Activated CD8-positive, alpha-beta memory T cell treated with anti-CD3 and anti-CD28 coated beads, Interleukin-2, amount 50 U/mL, for 1 hour (primary cell): Measurements from ENCODE around the gene ERC1.
"Not testable (repeated sequence)": the region's sequence is repeated elsewhere in the genome, so short reads cannot be mapped to it uniquely, and the experiment has no call there.

Experiments used
- DNase-seq: peaks from one replicate; pipeline ENCODE4 v3.0.0-alpha.2; 2020; ENCODE audit errors: extremely low read depth

Gene ERC1

DNA sequence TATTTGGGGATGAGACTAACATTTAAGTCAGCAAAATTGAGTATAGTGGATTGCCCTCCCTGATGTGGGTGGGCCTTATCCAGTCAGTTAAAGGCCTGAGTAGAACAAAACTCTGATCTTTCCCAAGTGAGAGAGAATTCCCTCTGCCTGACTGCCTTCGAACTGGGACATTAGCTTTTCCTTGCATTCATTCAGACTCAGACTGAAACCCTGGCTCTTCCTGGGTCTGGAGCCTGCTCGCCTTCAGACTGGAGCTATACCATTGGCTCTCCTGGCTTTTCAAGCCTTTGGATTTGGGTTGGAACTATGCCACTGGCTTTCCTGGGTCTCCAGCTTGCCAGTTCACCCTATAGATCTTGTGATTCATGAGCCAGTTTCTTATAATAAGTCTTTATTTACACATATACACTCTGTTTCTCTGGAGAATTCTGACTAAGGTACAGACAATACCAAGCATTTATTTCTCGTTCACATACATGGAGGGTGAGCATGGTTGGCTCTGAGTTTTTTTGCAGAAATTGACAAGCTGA is 296.5 kb downstream of the ERC1 start:
- DNase-seq = no peak

DNA sequence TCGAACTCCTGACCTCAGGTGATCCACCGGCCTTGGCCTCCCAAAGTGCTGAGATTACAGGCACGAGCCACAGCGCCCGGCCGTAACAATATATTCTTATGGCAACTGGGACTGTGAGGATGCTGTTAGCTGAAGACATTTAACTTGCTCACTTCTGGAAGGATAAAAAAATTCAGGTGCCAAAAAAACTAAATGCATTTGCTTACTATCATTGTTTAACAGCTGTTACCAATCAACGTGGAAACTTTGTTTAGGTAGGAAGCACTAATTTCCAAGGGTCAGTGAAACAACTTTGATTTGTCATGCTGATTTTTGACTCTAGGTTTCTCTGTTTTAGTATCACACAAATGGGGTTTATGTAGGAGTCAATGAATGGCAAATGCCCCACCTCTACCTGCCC is 297.3 kb downstream of the ERC1 start:
- DNase-seq = no peak

DNA sequence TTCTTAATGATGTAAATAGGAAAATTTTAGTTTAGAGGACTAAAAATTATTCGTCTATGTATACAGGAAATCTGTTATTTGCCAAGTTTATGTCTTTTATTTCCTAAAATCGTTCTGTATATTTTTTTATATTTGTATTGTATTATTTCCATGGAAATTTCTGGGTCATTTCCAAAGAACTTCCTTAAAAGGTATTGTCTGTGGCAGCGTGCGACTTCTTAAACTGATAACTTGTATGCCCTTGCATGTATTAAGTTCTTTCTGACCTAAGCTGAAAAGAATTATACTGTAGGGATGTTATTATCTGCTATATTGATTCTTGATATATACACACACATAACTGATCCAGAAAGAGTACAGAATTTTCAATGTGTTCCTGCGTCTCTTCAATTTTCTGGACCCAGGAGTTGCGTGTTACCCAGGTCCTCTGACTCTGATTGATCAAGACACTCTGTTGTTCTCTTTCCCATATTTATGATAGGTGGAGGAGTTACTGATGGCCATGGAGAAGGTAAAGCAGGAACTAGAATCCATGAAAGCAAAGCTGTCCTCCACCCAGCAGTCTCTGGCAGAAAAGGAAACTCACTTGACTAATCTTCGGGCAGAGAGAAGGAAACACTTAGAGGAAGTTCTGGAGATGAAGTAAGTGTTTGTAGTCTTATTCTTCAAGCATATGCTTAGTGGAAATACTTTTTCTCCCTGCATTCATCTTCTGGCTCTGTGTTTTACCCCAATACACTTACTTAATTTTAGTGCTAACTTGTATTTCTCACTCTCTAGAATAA is 298.5 kb downstream of the ERC1 start:
- DNase-seq = no peak

DNA sequence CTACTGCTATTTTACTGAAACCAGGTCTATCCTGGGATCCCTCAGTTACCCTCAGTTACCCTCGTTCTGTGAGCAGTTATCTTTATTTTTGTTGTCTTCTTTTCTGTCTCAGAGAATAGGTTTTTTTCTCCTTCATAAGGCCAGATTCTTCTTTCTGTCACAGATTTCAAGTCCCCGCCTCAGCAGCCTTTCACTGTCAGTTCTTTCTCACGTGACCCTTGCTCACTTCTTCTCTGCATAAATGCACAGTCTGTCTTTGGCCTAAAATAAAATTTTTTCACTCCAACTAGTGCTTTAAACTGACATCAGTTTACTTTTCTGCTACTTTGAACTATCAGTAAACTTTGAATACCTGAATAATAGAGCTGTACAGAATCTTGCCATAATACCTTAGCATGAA is 299.7 kb downstream of the ERC1 start:
- DNase-seq = no peak

DNA sequence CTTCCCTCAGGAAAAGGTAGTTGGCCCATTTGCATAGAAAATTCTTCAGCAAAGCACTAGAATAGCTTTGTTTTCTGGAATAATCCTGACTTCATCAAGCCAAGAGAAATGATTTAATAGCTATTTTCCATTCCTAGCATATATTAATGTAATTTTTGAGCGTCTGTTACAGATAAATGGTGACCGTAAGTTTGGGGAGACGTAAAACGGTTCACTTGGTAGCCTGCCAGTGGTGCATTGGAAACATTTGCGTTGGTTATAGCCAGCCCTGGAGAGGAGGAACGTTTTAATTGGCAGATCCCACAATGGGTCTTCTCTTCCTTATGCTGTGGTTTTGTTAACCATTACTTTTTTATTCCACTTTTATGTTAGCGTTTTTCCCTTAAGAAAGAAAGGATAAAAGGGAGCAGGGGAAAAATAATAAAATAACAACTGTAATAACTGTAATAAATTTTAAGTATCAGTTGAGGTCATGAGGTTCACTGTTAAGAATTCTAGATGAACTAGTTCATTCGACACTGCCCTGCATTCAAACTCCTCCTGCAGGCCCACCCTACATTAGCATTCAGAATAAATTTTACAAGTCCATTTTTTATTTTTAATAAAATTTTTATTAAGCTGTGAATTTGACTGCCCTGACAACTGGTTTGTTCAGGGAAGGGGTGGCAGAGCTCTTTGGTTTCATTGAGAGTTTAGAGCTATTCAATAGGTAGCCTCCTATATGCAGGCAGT is 300.7 kb downstream of the ERC1 start:
- DNase-seq = no peak

DNA sequence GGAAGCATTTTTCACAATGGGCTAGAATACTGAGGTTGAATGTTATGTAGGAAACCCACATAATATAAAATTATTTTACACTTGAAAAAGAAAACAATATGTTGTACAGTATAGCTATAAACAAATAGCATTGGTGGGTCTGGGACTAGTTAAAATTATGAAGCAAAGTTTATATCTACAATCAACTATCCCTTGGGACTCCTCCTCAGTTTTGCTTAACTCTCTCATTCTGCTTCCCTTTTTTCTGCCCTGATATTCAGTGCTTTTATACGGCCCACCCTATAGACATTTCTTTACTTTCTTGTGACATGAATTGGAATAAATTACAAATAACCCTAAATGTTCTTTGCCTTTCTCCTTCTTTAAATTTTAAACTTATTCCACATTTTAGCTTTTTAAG is 302.9 kb downstream of the ERC1 start:
- DNase-seq = no peak

DNA sequence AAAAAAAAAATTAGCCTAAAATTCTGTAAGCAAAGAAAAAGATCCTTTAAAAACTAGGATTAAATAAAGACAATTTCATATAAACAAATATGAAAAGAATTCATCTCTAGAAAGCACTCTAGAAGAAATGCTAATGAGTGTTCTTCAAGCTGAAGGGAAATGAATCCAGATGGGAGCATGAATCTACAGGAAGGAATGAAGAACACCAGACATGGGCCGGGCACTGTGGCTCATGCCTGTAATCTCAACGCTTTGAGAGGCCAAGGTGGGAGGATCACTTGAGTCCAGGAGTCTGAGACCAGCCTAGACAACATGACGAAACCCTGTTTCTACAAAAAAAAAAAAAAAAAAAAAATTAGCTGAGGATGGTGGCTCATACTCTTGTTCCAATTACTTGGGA is 306.2 kb downstream of the ERC1 start:
- DNase-seq = no peak

DNA sequence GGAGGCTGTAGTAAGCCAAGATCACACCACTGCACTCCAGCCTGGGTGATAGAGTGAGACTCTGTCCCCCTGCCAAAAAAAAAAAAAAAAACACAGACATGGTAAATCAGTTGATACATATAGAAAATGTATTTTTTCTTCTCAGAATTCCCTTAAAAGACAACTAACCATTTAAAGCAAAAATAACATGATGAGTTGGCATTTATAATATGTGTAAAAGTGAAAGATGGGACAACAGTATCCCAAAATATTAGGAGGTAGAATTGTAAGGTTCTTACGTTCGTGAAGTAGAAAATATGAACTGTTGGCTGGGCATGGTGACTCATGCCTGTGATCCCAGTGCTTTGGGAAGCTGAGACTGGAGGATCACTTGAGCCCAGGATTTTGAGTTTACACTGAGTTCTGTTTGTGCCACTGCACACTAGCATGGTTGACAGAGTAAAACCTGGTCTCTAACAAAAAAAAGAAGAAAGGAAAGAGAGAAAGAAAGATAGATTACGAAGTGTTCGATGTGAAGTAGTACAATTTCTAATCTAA is 306.7 kb downstream of the ERC1 start:
- DNase-seq = no peak

DNA sequence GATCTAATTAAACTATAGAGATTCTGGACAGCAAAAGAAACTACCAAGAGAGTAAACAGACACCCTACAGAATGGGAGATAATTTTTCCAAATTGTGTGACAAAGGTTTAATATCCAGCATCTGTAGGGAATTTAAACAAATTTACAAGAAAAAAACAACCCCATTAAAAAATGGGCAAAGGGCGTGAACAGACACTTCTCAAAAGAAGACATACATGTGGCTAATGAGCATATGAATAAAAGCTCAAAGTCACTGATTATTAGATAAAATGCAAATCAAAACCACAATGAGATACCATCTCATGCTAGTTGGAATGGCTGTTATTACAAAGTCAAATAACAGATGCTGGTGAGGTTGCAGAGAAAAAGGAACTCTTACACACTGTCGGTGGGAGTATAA is 309.4 kb downstream of the ERC1 start:
- DNase-seq = no peak

DNA sequence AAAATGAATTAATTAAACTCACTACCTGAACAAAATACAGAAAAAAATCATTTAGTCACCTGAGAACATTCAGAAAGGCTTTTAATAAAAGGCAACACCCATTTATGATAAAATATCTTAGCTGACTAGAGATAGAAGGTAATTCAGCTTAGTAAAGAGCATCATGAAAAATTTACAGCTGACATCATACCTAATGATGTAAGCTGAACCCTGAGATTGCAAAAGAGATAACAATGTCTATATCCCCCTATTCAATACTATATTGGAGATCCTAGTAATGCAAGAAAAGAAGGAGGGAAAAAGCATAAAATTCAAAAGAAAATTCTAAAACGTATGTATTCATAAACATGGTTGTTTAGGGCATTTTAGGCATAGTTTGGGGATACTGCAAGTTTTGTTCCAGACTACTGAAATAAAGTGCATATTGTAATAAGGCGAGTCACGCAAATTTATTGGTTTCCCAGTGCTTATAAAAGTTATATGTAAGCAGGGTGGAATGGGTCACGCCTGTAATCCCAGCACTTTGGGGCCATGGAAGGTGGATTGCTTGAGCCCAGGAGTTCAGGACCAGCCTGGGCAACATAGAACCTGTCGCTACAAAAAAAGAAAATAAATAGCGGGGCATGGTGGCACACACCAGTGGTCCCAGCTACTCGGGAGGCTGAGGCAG is 311.3 kb downstream of the ERC1 start:
- no peak for DNase-seq

DNA sequence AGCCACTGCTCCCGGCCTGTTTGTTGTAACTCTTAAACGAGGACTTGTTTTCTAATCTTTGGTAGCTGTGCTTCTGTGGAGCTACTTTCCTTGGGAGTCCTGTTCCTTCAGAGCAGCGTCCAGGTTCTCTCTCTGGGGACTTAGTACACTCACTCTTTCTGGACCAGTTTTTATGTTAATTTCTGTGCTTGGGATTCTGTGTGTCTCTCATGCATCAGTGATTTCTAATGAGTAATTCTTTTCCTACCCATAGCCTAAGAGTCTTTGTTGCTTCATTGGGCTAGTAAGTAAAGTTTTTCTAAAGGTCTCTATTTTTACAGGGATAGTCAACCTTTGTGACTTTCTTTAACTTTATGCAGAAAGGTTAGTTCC is 314.0 kb downstream of the ERC1 start:
- DNase-seq = no peak

DNA sequence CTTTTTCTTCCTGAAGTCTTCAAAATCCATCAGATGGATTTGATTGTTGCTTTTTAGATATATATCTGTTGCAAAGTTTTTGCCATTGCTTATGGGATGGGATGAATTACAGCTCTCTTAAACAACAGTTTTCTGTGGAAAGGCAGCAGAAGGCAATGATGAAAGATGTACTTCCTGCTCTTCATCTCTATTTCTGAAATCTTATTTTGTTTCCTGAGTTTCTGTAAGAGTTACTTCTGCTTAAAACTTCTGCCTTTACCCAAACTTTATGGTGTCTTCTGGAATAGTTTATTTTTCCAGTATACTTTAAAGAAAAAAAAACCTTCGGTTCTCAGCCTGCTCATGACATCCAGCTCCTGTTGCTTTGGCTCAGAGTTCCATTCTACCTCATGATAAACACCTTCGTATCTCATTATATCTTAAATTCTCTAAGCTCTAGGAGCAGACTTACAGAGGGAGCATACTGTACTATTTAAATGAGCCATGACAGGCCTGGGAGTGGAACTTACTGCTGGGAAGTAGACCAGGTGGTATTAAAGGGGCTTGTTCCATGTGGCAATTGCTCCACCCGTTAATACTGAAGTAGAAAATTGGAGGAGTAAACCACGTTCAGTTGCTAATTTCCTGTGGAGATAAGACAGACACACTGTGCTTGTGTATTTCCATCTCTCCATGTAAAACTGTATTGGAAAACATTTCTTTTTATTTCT is 314.9 kb downstream of the ERC1 start:
- no peak for DNase-seq

DNA sequence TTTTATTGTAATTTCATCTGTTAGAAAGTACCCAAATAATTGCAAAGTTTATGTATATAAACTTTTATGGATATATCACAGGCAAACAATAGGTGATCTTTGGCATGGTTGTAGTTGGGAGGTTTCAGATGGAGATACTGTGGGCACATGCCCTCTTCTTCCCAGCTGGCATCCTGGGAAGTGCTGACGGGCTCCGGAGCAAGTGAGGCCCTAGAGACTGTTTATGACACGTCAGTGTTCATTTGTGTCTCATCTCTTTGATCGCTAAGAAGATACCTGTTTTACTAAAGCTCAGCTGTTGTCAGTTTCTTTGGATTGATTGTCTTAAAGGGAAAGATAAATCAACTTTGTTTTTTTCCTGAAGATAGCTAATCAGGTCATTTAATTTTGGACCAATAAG is 315.8 kb downstream of the ERC1 start:
- no peak for DNase-seq

DNA sequence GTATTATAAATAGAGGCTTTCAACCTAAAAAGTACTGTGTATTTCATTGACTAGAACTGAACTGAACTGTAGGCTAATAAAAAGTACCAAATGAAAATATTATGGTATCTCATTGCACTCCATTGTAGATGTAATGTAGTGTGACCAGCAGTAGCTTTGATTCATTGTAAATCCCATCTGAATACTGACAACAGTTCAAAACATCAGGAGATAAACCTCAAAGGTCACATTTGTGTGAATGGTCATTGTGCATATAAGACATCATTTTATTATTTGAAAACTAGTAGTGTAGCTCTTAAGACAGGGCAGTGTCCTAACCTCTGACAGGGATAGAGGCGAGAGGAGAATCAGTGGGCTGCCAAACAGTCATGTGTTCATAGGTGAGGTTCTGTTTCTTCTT is 316.8 kb downstream of the ERC1 start:
- no peak for DNase-seq

DNA sequence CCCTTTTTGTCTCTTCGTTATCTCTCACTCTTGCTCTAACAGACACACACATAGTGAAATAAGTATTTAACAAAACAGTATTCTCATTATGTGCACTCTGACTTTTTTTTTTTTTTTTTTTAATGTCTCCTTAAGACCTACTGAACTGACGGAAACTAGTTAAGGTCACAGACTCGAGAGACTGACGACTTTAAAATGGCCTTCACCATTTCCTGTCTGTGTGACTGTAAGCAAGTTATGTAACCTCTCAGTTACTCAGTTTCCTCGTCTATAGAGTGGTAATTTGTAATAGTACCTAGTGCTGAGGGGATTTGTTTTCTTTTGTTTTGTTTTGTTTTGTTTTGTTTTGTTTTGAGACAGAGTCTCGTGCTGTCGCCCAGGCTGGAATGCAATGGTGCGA is 318.6 kb downstream of the ERC1 start:
- no peak for DNase-seq

DNA sequence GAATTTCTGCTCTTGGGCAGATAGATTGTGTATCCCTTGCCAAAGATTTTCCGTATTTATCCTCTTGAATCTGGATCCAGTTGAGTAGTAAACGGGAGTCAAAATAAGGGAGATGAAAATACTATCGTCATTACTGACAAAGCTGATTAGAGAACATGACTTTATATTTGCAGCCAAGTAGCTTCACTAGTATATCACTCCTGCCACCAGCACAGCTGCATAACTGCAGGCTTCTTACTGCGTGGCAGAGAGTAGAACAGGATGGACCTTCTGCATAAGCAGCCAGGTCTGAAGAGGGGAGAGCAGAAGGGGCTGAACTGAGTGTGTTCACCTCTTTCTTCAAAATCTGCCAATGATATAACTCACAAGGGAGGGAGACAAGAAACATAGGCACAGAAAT is 319.6 kb downstream of the ERC1 start:
- DNase-seq = no peak

DNA sequence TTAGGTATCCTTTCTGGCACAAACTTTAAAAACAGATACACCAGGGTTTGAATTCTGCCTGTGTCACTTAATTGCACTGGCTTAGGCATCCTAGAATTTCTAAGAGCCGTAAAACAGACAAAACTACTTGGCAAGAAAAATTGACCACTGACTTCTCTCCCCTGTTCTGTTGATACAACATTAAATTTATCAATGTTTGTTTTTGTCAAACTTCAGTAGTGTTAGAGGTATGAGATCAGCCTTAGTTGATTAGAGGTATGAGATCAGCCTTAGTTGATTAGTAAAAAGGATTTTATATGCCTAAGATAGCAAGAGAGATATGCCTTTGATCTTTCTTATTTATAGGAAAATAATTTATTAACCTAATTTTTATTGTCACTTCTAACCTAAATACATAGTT is 320.1 kb downstream of the ERC1 start:
- DNase-seq = no peak

DNA sequence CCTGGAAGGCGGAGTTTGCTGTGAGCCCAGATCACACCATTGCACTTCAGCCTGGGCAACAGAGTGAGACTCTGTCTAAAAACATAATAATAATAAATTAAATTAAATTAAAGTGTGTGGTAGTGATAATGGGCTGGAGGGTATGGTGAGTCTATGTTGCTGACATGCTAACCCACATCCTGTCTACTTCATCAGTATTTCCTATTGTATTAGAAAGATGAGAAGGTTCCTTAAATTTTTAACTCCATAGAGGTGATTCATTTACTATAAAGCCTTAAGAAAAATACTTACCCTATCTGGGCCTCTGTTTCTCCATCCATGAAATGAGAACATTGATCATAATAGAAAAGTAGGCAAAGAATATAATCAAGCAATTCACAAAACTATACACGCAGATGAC is 322.9 kb downstream of the ERC1 start:
- DNase-seq = no peak

DNA sequence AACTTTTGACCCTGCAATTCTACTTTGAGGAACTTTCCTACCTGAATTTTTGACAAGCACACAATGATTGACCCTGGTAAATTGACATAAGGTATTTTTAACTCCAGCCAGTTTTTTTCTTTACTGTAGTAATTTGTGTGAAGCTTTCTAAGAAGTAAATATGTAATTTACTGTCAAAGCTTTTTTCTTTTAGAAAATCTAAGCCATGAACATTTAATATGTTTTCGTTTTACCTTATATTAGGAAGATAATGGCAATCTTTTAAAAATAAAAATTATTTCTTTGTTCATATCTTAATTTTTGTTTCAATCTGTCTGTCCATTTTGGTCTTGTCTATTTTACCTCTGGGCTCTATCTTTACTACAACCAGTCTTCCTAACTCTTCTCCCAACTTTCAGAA is 323.5 kb downstream of the ERC1 start:
- DNase-seq = no peak

DNA sequence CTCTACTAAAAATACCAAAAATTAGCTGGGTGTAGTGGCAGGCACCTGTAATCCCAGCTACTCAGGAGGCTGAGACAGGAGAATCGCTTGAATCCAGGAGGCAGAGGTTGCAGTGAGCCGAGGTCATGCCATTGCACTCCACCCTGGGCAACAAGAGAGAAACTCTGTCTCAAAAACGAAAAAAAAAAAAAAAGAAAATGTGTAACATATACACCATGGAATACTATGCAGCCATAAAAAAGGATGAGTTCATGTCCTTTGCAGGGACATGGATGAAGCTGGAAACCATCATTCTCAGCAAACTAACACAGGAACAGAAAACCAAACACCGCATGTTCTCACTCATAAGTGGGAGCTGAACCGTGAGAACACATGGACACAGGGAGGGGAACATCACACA is 326.0 kb downstream of the ERC1 start:
- DNase-seq = not testable (repeated sequence)

DNA sequence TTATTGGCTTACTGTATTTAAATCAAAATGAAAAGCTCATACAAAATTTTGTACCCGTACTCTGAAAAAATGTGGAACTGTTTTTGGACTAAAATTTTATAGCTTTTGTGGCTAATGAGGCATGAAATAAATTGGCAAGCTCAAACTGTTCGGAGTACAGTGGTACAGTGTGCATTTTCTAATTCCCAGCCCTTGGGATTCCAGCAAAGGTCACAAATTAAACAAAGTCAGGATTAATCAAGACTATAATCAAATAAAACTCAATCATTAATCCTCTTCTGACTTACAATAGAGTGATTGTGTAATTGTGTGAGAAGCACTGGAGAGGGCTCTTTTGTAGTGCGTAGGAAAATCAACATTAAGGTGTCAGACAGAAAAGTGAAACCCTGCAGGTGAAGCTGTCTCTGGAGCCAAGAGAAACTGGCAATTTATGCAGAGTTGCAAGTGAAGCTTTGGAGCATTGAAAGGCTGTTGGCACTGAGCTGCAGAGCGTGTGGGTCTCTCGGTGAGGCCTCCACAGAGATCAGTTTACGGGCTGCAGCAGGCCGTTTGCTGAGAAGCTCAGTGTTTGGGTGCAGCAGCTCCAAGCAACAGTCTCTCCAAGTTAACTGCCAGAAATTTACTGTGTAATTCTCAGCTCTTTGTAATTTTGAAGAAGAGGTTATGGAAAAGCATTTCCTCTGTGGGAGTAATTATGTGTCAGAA is 327.5 kb downstream of the ERC1 start:
- no peak for DNase-seq
